Transverse colon (tissue), 4 donors: ENCODE measurements around the gene LMX1B. TPM values are rescaled to one million over a fixed set of nuclear protein-coding genes. Genes with fewer than 3 reads are reported as not detected.
"Not testable (repeated sequence)": the region's sequence is repeated elsewhere in the genome, so short reads cannot be mapped to it uniquely, and the experiment has no call there.

Experiments used
- DNase-seq: peaks from one replicate; pipeline ENCODE4 v3.0.0-alpha.2; 2019
- H3K27ac ChIP-seq, 4 donors: fragments of 200-600 bp; sonication (generic); 2 replicates each; pipeline ENCODE4 v1.5.1; 2016 to 2018; ENCODE audit warnings: inconsistent platforms in 4 of 4
- H3K27me3 ChIP-seq: fragments of 200-600 bp; sonication (generic); 2 replicates; pipeline ENCODE4 v1.5.1; 2017; ENCODE audit warnings: inconsistent platforms
- H3K36me3 ChIP-seq, 4 donors: fragments of 200-600 bp; sonication (generic); 2 replicates each; pipeline ENCODE4 v1.5.1; 2017 to 2019; ENCODE audit warnings: inconsistent platforms in 4 of 4
- H3K4me1 ChIP-seq, 4 donors: fragments of 200-600 bp; sonication (generic); 2 replicates each; pipeline ENCODE4 v1.5.1; 2017 to 2020; ENCODE audit warnings: inconsistent platforms in 4 of 4
- H3K4me3 ChIP-seq, 4 donors: fragments of 200-600 bp; sonication (generic); 1 replicate in 1 of 4; 2 replicates in 3 of 4; pipeline versions ENCODE4 v1.5.1 to v1.6.1; 2017 to 2019; ENCODE audit warnings: inconsistent platforms in 4 of 4
- H3K9me3 ChIP-seq, 2 donors: fragments of 200-600 bp; sonication (generic); 2 replicates each; pipeline ENCODE4 v1.5.1; 2017 to 2019; ENCODE audit warnings: inconsistent platforms in 2 of 2
- CTCF ChIP-seq, 5 experiments: fragments of 200-600 bp in 3 of 5; fragments of 450-650 bp in 2 of 5; sonication (generic) in 3 of 5; IDR thresholded peaks; 1 replicate in 2 of 5; 2 replicates in 3 of 5; pipeline ENCODE4 v1.5.1; 2016 to 2017; ENCODE audit warnings: antibody characterized with exemption in 5 of 5, inconsistent platforms in 3 of 5, mild to moderate bottlenecking in 2 of 5, moderate library complexity in 1 of 5
- EP300 ChIP-seq: sonication (generic); formaldehyde crosslinking; IDR thresholded peaks from one replicate; pipeline ENCODE4 v1.6.1; 2017; ENCODE audit warnings: antibody characterized with exemption, low read depth
- POLR2A ChIP-seq: fragments of 450-650 bp; IDR thresholded peaks from one replicate; pipeline ENCODE4 v1.6.1; 2016; ENCODE audit warnings: antibody characterized with exemption, mild to moderate bottlenecking, moderate library complexity
- POLR2AphosphoS5 ChIP-seq, 3 donors: sonication (generic); formaldehyde crosslinking; IDR thresholded peaks; one replicate each; pipeline ENCODE4 v1.6.1; 2016; ENCODE audit warnings: antibody characterized with exemption in 3 of 3
- WGBS, 2 donors: methylation state at CpG; one replicate each; pipeline ENCODE4 v1.1.5; 2018; ENCODE audit warnings: low coverage in 1 of 2; 5-methylcytosine and 5-hydroxymethylcytosine counted together
- in situ Hi-C, 4 donors: fragments of 200-750 bp; cut with MboI; loops; one replicate each; pipeline versions ENCODE4 v1.15.0 to v1.15.1; 2017; ENCODE audit warnings: low sequenced_read_pairs in 3 of 4, low pct_ligation_motif_present in 1 of 4, low pct_unique_long_range_greater_than_20kb in 1 of 4
- intact Hi-C: fragments of 100-400 bp; cut with DNase I; formaldehyde crosslinking; loops from one replicate; pipeline ENCODE4 v1.15.1; 2023; ENCODE audit warnings: low total_unique reads
- total RNA-seq, 4 donors: library from RNA; depleted of rRNA; stranded (reverse); fragments of >200 nt; gene quantifications; one replicate each; pipeline ENCODE4 v1.1.0, GENCODE V29; 2016

Gene LMX1B
- total RNA-seq, 4 donors from 2014 or later: 0.64 TPM; not detected in 3

GRCh38 chr9:126650404-126651341 lies 36.9 kb downstream of the LMX1B start:
- TF ChIP-seq CTCF (IDR thresholded peaks at IDR 0.05) (no peak), POLR2A (no peak), POLR2AphosphoS5 (IDR thresholded peaks at IDR 0.05) (no peak), EP300 (no peak)
- intact Hi-C loops (no loop called here), in situ Hi-C loops (no loop called here)
- Histone ChIP-seq H3K4me3 (no peak overlapping the region), H3K27ac (no peak overlapping the region), H3K27me3 (peaks cover 98% of the 10 kb centered on the region), H3K9me3 (no peaks in the 10 kb centered on the region), H3K36me3 (no peaks in the 10 kb centered on the region), H3K4me1 (peaks cover 0 to 15% (median 14%) of the 10 kb centered on the region in 4 donors)
- WGBS, 2 donors: 8 to 24% methylated on average over 5 to 19 of the region's 24 CpGs
- DNase-seq: peak; percentile 52

GRCh38 chr9:126652140-126652582 lies 38.4 kb downstream of the LMX1B start:
- TF ChIP-seq EP300 (no peak), POLR2A (no peak), POLR2AphosphoS5 (IDR thresholded peaks at IDR 0.05) (no peak), CTCF (IDR thresholded peaks at IDR 0.05) (no peak)
- in situ Hi-C loops: no loop called here
- Histone ChIP-seq H3K27me3 (peaks cover 99% of the 10 kb centered on the region), H3K4me3 (no peak overlapping the region), H3K27ac (no peak overlapping the region), H3K36me3 (no peaks in the 10 kb centered on the region), H3K4me1 (peaks cover 0 to 15% (median 14%) of the 10 kb centered on the region in 4 donors), H3K9me3 (no peaks in the 10 kb centered on the region)
- intact Hi-C loops: no loop called here
- DNase-seq: peak; percentile 73
- 0 to 22% methylated on average over 3 to 18 of the region's 18 CpGs for WGBS, 2 donors

GRCh38 chr9:126654124-126654523 lies 40.4 kb downstream of the LMX1B start:
- no peaks in the 10 kb centered on the region for H3K9me3 ChIP-seq
- TF ChIP-seq EP300 (no peak), POLR2A (no peak), CTCF (IDR thresholded peaks at IDR 0.05) (no peak), POLR2AphosphoS5 (IDR thresholded peaks at IDR 0.05) (no peak)
- DNase-seq: no peak
- no peak overlapping the region for H3K4me3 ChIP-seq
- WGBS, 2 donors: 87 to 92% methylated on average over 6 to 7 of the region's 7 CpGs
- H3K27me3 ChIP-seq: peaks cover 99% of the 10 kb centered on the region
- in situ Hi-C loops: no loop called here
- peaks cover 0 to 15% (median 14%) of the 10 kb centered on the region in 4 donors for H3K4me1 ChIP-seq
- no peak overlapping the region for H3K27ac ChIP-seq
- intact Hi-C loops: no loop called here
- H3K36me3 ChIP-seq: no peaks in the 10 kb centered on the region

GRCh38 chr9:126656214-126656613 lies 42.5 kb downstream of the LMX1B start:
- in situ Hi-C loops, H3K9me3 ChIP-seq, DNase-seq, intact Hi-C loops, H3K4me3 ChIP-seq, H3K27ac ChIP-seq, H3K36me3 ChIP-seq: not testable (repeated sequence)
- 71 to 78% methylated on average over 3 to 4 of the region's 4 CpGs for WGBS, 2 donors
- Histone ChIP-seq H3K27me3 (peaks cover 97% of the 10 kb centered on the region), H3K4me1 (peaks cover 0 to 14% (median 10%) of the 10 kb centered on the region in 4 donors)
